BLaER1 treated with 17β-estradiol and CSF1 and Interleukin-3, amounts not matched to agents 10 nM and 100 nM (cell line): Measurements from ENCODE around the gene ITSN1.

Experiments used
- H3K27ac ChIP-seq, 11 experiments: shearing (Covaris generic); formaldehyde crosslinking; 2 replicates each; pipeline ENCODE4 v1.8.1; 2022
- H3K27me3 ChIP-seq, 11 experiments: shearing (Covaris generic); formaldehyde crosslinking; 2 replicates each; pipeline ENCODE4 v1.8.1; 2022
- H3K36me3 ChIP-seq, 11 experiments: shearing (Covaris generic); formaldehyde crosslinking; 2 replicates each; pipeline ENCODE4 v1.8.1; 2022
- H3K4me1 ChIP-seq, 10 experiments: shearing (Covaris generic); formaldehyde crosslinking; 2 replicates each; pipeline ENCODE4 v1.8.1; 2022
- H3K4me2 ChIP-seq, 11 experiments: shearing (Covaris generic); formaldehyde crosslinking; 2 replicates each; pipeline ENCODE4 v1.8.1; 2022
- H3K4me3 ChIP-seq, 10 experiments: shearing (Covaris generic); formaldehyde crosslinking; 2 replicates each; pipeline ENCODE4 v1.8.1; 2022
- H3K9ac ChIP-seq, 11 experiments: shearing (Covaris generic); formaldehyde crosslinking; 2 replicates each; pipeline ENCODE4 v1.8.1; 2022
- H3K9me3 ChIP-seq, 11 experiments: shearing (Covaris generic); formaldehyde crosslinking; replicated peaks in 1 of 11; 2 replicates each; pipeline ENCODE4 v1.8.1; 2022
- H4K20me1 ChIP-seq, 11 experiments: shearing (Covaris generic); formaldehyde crosslinking; 2 replicates each; pipeline ENCODE4 v1.8.1; 2022
- Cebpa-rat ChIP-seq, 11 experiments: shearing (Covaris generic); IDR thresholded peaks; 2 replicates each; pipeline ENCODE4 v1.8.1; 2022

The ITSN1 gene

DNA sequence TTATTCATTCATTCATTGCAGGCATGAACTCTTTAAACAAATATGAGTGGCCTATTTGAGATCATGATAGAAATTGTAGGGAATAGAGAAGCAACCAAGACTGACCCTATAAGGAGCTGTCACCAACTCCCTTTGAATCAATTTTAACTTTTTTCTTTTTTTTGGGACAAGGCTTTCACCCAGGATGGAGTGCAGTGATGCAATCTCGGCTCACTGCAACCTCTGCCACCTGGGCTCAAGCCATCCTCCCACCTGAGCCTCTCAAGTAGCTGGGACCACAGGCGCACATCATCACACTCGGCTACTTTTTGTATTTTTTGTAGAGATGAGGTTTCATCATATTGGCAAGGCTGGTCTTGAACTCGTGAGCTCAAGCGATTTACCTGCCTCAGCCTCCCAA is 290.4 kb downstream of the ITSN1 start:
- no peak for TF ChIP-seq Cebpa-rat (IDR thresholded peaks at IDR 0.05)
- Histone ChIP-seq H3K4me2 (peak overlapping the region; percentile 72 to 92 (median 80)), H3K27ac (peak overlapping the region in 8 of 11 experiments; percentile 58 to 77 (median 70); a peak in 14 of 22 replicates), H3K36me3 (no peaks in the 10 kb centered on the region), H3K9ac (peak overlapping the region in 1 of 11 experiments; percentile 65; a peak in 2 of 22 replicates), H3K9me3 (no peaks in the 10 kb centered on the region), H3K4me1 (peaks cover 36 to 51% (median 41%) of the 10 kb centered on the region in 10 experiments), H4K20me1 (no peaks in the 10 kb centered on the region), H3K4me3 (peak overlapping the region in 4 of 10 experiments; percentile 35 to 60 (median 49); a peak in 5 of 20 replicates), H3K27me3 (no peaks in the 10 kb centered on the region)

DNA sequence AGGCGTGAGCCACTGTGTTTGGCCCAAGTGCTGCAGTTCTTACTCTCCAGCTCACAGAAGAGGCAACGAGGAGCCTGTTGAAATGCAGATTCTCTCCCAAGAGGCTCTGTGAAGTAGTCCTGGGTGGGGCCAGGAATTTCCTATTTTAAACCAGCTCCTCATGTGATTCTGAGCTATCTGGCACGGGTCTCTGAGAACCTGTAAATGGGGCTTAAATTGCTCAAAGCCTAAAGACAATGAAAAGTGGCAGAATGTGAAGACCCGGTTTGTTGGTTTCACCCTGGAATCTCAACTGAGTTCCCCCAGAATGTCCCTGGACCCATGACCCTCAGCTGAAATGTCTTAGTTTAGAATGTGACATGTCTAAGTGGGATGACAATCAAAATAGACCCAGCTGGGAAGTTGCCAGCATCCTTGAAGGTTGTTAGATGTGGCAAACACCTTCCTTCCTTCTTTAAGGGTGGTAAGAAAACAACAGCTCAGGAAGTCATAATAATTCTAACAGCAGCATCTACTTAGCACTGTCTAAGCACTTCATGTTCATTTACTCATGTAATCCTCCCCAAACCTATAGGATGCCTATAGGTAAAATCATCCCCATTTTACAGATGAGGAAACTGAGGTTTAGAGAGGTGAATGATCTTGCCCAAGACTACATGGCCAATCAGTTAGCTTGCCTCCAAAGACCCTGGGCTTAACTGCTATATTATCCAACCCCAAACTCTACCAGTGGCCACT is 294.2 kb downstream of the ITSN1 start:
- peak overlapping the region in 6 of 11 experiments; percentile 4 to 38 (median 20); a peak in 5 of 22 replicates for H3K9ac ChIP-seq
- no peak overlapping the region for H3K4me3 ChIP-seq
- H3K4me2 ChIP-seq, result peak overlapping the region; percentile 49 to 79 (median 70)
- H3K36me3 ChIP-seq, result no peaks in the 10 kb centered on the region
- no peaks in the 10 kb centered on the region for H4K20me1 ChIP-seq
- peak overlapping the region; percentile 12 to 79 (median 56); a peak in 18 of 22 replicates for H3K27ac ChIP-seq
- peaks cover 35 to 83% (median 69%) of the 10 kb centered on the region in 10 experiments for H3K4me1 ChIP-seq
- no peaks in the 10 kb centered on the region for H3K27me3 ChIP-seq
- TF ChIP-seq Cebpa-rat (IDR thresholded peaks at IDR 0.05), result no peak
- peaks cover 0 to 4% (median 0%) of the 10 kb centered on the region in 11 experiments; a peak in 2 of 22 replicates for H3K9me3 ChIP-seq

DNA sequence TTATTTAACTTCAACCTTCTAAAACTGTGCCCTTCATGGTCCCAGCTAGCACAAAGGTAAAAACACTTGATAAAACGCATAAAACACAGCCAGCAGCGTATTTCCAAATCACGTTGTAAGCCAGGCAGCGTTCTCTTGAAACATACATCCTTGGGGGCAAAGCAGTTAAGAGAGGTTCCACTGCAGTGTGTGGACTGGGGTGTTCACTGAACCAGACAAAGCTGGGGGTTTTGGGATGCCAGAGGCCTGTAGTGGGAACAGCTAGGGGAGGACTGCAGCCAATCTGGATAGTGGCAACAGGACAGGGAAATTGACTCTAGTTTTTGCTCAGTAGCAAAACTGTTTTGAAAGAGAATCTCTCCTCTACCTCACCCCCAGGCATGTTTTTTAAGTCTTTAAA is 294.8 kb downstream of the ITSN1 start:
- Histone ChIP-seq H3K27ac (peak overlapping the region in 10 of 11 experiments; percentile 15 to 79 (median 57); a peak in 18 of 22 replicates), H3K4me2 (peak overlapping the region; percentile 49 to 79 (median 70)), H3K4me3 (no peak overlapping the region), H3K9ac (peak overlapping the region in 6 of 11 experiments; percentile 7 to 45 (median 23); a peak in 5 of 22 replicates), H3K4me1 (peaks cover 30 to 78% (median 63%) of the 10 kb centered on the region in 10 experiments), H3K36me3 (no peaks in the 10 kb centered on the region), H3K9me3 (peaks cover 0 to 4% (median 0%) of the 10 kb centered on the region in 11 experiments; a peak in 2 of 22 replicates), H3K27me3 (no peaks in the 10 kb centered on the region), H4K20me1 (no peaks in the 10 kb centered on the region)
- no peak for TF ChIP-seq Cebpa-rat (IDR thresholded peaks at IDR 0.05)

DNA sequence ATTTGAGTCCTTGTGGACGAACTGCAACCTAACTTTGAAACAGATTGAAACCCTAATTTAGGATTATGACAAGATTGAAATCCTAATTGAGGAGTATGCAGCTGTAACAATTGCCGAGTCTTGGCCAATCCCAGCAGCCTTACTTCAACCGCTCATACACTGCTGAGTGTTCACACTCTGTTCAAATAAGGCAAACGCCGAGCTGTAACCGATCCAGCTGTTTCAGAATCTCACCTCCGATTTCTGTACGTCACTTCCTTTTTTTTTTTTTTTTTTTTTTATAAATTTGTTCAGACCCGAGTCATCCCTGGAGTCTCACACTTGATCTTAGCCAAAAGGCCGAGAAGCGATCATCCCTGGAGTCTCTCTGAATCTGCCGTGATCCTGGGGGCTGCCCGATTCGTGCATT is 295.6 kb downstream of the ITSN1 start:
- H3K9me3 ChIP-seq, result peaks cover 0 to 4% (median 0%) of the 10 kb centered on the region in 11 experiments; a peak in 2 of 22 replicates
- peak overlapping the region in 8 of 11 experiments; percentile 10 to 79 (median 52); a peak in 13 of 22 replicates for H3K27ac ChIP-seq
- no peaks in the 10 kb centered on the region for H4K20me1 ChIP-seq
- H3K4me2 ChIP-seq, result peak overlapping the region in 9 of 11 experiments; percentile 61 to 79 (median 71); a peak in 15 of 22 replicates
- no peaks in the 10 kb centered on the region for H3K27me3 ChIP-seq
- peaks cover 22 to 70% (median 55%) of the 10 kb centered on the region in 10 experiments for H3K4me1 ChIP-seq
- H3K36me3 ChIP-seq, result no peaks in the 10 kb centered on the region
- peak overlapping the region in 3 of 11 experiments; percentile 24 to 45 (median 38); a peak in 3 of 22 replicates for H3K9ac ChIP-seq
- TF ChIP-seq Cebpa-rat (IDR thresholded peaks at IDR 0.05), result no peak
- H3K4me3 ChIP-seq, result no peak overlapping the region

DNA sequence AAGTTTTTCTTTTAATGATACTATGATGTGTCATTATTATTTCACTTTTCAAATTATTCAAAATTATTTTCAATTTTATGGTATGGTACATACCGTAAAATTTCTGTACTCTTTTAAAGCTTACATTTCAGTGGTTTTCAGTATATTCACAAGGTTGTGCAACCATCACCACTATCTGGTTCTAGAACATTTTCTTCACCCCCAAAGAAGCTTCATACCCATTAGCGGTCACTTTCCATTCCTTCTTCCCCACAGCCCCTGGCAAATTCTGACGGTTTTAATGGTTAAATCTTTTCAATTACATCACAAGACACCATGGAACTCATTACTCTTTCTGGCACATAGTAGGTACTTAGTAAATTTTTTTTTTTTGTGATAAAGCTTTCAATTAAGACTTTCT is 296.1 kb downstream of the ITSN1 start:
- Histone ChIP-seq H3K9me3 (peaks cover 0 to 8% (median 0%) of the 10 kb centered on the region in 11 experiments; a peak in 2 of 22 replicates), H3K27ac (peak overlapping the region in 5 of 11 experiments; percentile 10 to 79 (median 64); a peak in 5 of 22 replicates), H3K4me2 (peak overlapping the region in 5 of 11 experiments; percentile 61 to 77 (median 76); a peak in 9 of 22 replicates), H3K36me3 (no peaks in the 10 kb centered on the region), H3K4me3 (no peak overlapping the region), H3K27me3 (no peaks in the 10 kb centered on the region), H4K20me1 (no peaks in the 10 kb centered on the region), H3K9ac (no peak overlapping the region), H3K4me1 (peaks cover 21 to 67% (median 54%) of the 10 kb centered on the region in 10 experiments)
- no peak for TF ChIP-seq Cebpa-rat (IDR thresholded peaks at IDR 0.05)

DNA sequence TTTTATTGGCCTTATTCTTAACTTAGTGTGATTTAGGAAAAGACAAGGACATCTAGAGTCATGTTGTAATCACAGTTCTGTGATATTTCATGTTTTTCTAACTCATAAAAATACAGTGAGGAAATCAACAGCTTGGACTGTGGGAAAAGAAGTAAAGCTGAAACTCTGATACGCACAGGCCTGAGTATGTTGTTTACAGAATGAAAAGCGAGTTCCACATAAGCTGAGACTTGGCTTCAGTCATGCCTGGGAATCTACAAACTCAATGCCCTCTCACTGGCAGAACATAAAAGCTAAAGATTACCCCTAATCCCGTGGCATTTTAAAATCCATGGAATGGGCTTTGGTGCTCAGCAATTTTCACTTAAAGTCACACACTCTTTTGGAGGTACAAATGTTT is 296.9 kb downstream of the ITSN1 start:
- no peaks in the 10 kb centered on the region for H3K36me3 ChIP-seq
- H3K9me3 ChIP-seq, result peaks cover 4 to 16% (median 8%) of the 10 kb centered on the region in 11 experiments; a peak in 17 of 22 replicates
- no peak for TF ChIP-seq Cebpa-rat (IDR thresholded peaks at IDR 0.05)
- H4K20me1 ChIP-seq, result no peaks in the 10 kb centered on the region
- peaks cover 21 to 67% (median 50%) of the 10 kb centered on the region in 10 experiments for H3K4me1 ChIP-seq
- no peaks in the 10 kb centered on the region for H3K27me3 ChIP-seq
- H3K4me3 ChIP-seq, result no peak overlapping the region
- peak overlapping the region in 1 of 11 experiments; percentile 53; a peak in 1 of 22 replicates for H3K9ac ChIP-seq
- H3K4me2 ChIP-seq, result peak overlapping the region in 4 of 11 experiments; percentile 43 to 77 (median 58); a peak in 7 of 22 replicates
- H3K27ac ChIP-seq, result peak overlapping the region in 6 of 11 experiments; percentile 44 to 79 (median 62); a peak in 8 of 22 replicates

DNA sequence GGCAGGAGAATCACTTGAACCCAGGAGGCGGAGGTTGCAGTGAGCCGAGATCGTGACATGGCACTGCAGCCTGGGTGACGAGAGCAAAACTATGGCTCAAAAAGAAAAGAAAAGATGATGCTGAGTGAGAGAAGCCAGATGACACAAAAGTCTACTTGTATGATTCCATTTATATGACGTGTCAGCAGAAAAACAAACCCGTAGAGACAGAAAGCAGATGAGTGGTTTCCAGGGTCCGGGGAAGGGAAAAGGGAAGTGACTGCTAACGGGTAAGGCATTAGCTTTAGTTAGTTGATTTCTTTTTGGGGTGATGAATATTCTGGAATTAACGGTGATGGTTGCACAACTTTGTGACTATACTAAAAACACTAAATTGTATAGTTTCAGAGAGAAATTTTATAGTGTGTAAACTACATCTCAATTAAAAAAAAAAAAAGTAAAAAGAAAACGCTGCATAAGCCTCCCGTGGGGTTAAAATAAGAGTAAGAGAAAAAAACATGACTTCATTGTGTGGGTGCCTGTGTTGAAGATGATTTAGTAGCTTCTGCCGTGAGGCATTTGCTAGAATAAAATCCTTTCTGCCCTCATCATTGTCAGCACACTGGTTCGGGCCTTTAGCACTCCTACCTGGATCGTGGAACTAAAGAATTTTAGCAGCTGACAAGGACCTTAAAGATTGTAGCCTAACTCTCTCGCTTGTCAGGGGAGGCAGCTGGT is 298.0 kb downstream of the ITSN1 start:
- Histone ChIP-seq H3K4me2 (peak overlapping the region in 8 of 11 experiments; percentile 4 to 77 (median 43); a peak in 12 of 22 replicates), H4K20me1 (no peaks in the 10 kb centered on the region), H3K36me3 (no peaks in the 10 kb centered on the region), H3K9ac (peak overlapping the region in 4 of 11 experiments; percentile 0 to 53 (median 8); a peak in 5 of 22 replicates), H3K4me3 (no peak overlapping the region), H3K27me3 (no peaks in the 10 kb centered on the region), H3K4me1 (peaks cover 21 to 64% (median 48%) of the 10 kb centered on the region in 10 experiments), H3K27ac (peak overlapping the region in 8 of 11 experiments; percentile 7 to 79 (median 53); a peak in 13 of 22 replicates), H3K9me3 (peaks cover 12 to 25% (median 16%) of the 10 kb centered on the region in 11 experiments; a peak in 19 of 22 replicates)
- TF ChIP-seq Cebpa-rat (IDR thresholded peaks at IDR 0.05), result no peak; a peak in 1 of 22 replicates

DNA sequence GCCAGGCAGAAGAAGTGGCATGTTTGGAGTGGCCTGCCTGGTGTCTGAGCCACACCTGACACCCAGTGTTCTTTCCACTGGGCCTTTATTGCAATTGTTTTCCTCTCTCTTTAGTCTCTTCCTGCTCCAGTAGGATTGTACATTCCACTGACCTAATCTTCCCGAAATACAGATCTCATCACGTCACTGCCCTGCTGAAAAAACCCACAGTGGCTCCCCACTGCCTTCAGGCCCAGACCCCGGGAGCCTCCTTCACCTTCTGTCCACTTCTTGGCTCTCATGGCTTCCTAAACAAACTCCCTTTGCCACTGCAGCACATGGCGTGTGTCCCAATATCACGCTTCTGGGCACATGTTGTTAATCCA is 298.6 kb downstream of the ITSN1 start:
- Histone ChIP-seq H3K9ac (peak overlapping the region in 4 of 11 experiments; percentile 0 to 53 (median 8); a peak in 5 of 22 replicates), H4K20me1 (no peaks in the 10 kb centered on the region), H3K27me3 (no peaks in the 10 kb centered on the region), H3K36me3 (no peaks in the 10 kb centered on the region), H3K27ac (peak overlapping the region in 8 of 11 experiments; percentile 7 to 79 (median 52); a peak in 13 of 22 replicates), H3K4me3 (no peak overlapping the region), H3K9me3 (peaks cover 12 to 25% (median 16%) of the 10 kb centered on the region in 11 experiments; a peak in 19 of 22 replicates), H3K4me2 (peak overlapping the region in 8 of 11 experiments; percentile 4 to 77 (median 43); a peak in 11 of 22 replicates), H3K4me1 (peaks cover 19 to 60% (median 45%) of the 10 kb centered on the region in 10 experiments)
- no peak for TF ChIP-seq Cebpa-rat (IDR thresholded peaks at IDR 0.05)
